Dermis lymphatic vessel endothelial cell (primary cell): Measurements from ENCODE around the gene RNU1-2. TPM values are rescaled to one million over a fixed set of nuclear protein-coding genes. Genes with fewer than 3 reads are reported as not detected.

Source experiments
- total RNA-seq: library from RNA; depleted of rRNA; stranded (reverse); fragments of >200 nt; gene quantifications from 2 replicates; pipeline ENCODE4 v1.2.1, GENCODE V29; 2014

RNU1-2 gene
- total RNA-seq, result under 0.01 and 8,230 TPM in 2 replicates

GRCh38 chr1:16895598-16896315 is at the start of gene RNU1-2:
RNU1-2 (plus strand) TSS chr1:16895980.

GRCh38 chr1:16921391-16922185 is 25.8 kb downstream of the RNU1-2 start, which contains the start of gene CROCC:
CROCC (plus strand) TSS chr1:16921931; CDS start chr1:16922019, 88 bp downstream.

Other genes starting within 250 kb of the RNU1-2 start
- gene RNU1-3, start 229.0 kb upstream of the RNU1-2 start, total RNA-seq, result under 0.01 and 8,230 TPM in 2 replicates
- gene RNU1-4, start 155.5 kb upstream of the RNU1-2 start, total RNA-seq, result under 0.01 and 8,230 TPM in 2 replicates
- gene CROCC, start 26.0 kb downstream of the RNU1-2 start, total RNA-seq, result 11.9 and 15.4 TPM in 2 replicates
- gene MFAP2, start 84.6 kb downstream of the RNU1-2 start, total RNA-seq, result 20.9 and 22.0 TPM in 2 replicates
- gene ATP13A2, start 115.9 kb downstream of the RNU1-2 start, total RNA-seq, result 27.6 and 31.8 TPM in 2 replicates
- gene SDHB, start 158.1 kb downstream of the RNU1-2 start, total RNA-seq, result 119 and 123 TPM in 2 replicates
- under 0.01 and 0.33 TPM in 2 replicates for gene PADI2, start 223.5 kb downstream of the RNU1-2 start, total RNA-seq